ENCODE measurements around the gene ULK4. TPM values are rescaled to one million over a fixed set of nuclear protein-coding genes. Genes with fewer than 3 reads are reported as not detected.

The ULK4 gene
- total RNA-seq, 2 donors from 2014 or later, result 28.7 to 38.4 TPM

DNA sequence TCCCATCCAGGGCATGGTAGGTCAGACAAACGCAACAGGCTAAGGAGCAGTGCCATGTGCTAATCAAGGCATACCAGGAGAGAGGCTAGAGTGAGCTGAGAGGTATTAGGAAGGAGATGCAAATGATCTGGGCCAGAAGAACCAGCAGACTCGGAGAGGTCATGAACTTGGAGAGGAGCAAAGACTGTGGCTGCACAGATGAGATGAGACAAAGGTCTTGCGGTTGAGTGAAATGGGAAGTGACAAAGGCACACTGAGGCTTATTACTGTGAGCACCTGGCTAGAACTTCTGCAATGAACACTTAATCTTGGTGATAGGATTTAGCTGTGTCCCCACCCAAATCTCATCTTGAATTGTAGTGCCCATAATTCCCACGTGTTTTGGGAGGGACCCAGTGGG lies 380.2 kb downstream of the ULK4 start:
- ATAC-seq (ENCODE audit: insufficient number of reproducible peaks, low FRiP score, low read depth), result no peak
- TF ChIP-seq, protein P1, sequence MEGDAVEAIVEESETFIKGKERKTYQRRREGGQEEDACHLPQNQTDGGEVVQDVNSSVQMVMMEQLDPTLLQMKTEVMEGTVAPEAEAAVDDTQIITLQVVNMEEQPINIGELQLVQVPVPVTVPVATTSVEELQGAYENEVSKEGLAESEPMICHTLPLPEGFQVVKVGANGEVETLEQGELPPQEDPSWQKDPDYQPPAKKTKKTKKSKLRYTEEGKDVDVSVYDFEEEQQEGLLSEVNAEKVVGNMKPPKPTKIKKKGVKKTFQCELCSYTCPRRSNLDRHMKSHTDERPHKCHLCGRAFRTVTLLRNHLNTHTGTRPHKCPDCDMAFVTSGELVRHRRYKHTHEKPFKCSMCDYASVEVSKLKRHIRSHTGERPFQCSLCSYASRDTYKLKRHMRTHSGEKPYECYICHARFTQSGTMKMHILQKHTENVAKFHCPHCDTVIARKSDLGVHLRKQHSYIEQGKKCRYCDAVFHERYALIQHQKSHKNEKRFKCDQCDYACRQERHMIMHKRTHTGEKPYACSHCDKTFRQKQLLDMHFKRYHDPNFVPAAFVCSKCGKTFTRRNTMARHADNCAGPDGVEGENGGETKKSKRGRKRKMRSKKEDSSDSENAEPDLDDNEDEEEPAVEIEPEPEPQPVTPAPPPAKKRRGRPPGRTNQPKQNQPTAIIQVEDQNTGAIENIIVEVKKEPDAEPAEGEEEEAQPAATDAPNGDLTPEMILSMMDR (IDR thresholded peaks at IDR 0.05), result no peak
- H3K27me3 ChIP-seq (replicated peaks; ENCODE audit: insufficient read depth), result no peaks in the 10 kb centered on the region
- no peaks in the 10 kb centered on the region for H3K36me3 ChIP-seq
- H3K9me3 ChIP-seq, result no peaks in the 10 kb centered on the region
- H3K27ac ChIP-seq, result no peak overlapping the region
- no peak overlapping the region for H3K4me3 ChIP-seq
- DNase-seq (ENCODE audit: low spot score), result no peak
- H3K4me1 ChIP-seq (ENCODE audit: control insufficient read depth in 1 of 2, low read depth in 2 of 2), result no peaks in the 10 kb centered on the region

GRCh38 chr3:41580274-41580959 lies 381.5 kb downstream of the ULK4 start:
- ATAC-seq (ENCODE audit: insufficient number of reproducible peaks, low FRiP score, low read depth) (no peak), DNase-seq (ENCODE audit: low spot score) (no peak)

GRCh38 chr3:41579861-41580260 lies 382.0 kb downstream of the ULK4 start:
- no peak overlapping the region for H3K27ac ChIP-seq
- DNase-seq (ENCODE audit: low spot score) (no peak), ATAC-seq (ENCODE audit: insufficient number of reproducible peaks, low FRiP score, low read depth) (no peak)
- H3K36me3 ChIP-seq, result no peaks in the 10 kb centered on the region
- H3K9me3 ChIP-seq, result no peaks in the 10 kb centered on the region
- H3K4me1 ChIP-seq (ENCODE audit: control insufficient read depth in 1 of 2, low read depth in 2 of 2), result peaks cover 6 to 12% of the 10 kb centered on the region in 2 donors
- H3K27me3 ChIP-seq (replicated peaks; ENCODE audit: insufficient read depth), result no peaks in the 10 kb centered on the region
- TF ChIP-seq, protein P1 (IDR thresholded peaks at IDR 0.05), result no peak
- no peak overlapping the region for H3K4me3 ChIP-seq

More at GRCh38 chr3:41580274-41580959, 381.5 kb downstream of the ULK4 start:
- no peaks in the 10 kb centered on the region for H3K27me3 ChIP-seq (replicated peaks; ENCODE audit: insufficient read depth)
- no peaks in the 10 kb centered on the region for H3K36me3 ChIP-seq
- H3K9me3 ChIP-seq, result no peaks in the 10 kb centered on the region
- TF ChIP-seq, protein P1 (IDR thresholded peaks at IDR 0.05), result no peak
- H3K27ac ChIP-seq, result no peak overlapping the region
- H3K4me1 ChIP-seq (ENCODE audit: control insufficient read depth in 1 of 2, low read depth in 2 of 2), result peaks cover 6 to 9% of the 10 kb centered on the region in 2 donors
- H3K4me3 ChIP-seq, result no peak overlapping the region

DNA sequence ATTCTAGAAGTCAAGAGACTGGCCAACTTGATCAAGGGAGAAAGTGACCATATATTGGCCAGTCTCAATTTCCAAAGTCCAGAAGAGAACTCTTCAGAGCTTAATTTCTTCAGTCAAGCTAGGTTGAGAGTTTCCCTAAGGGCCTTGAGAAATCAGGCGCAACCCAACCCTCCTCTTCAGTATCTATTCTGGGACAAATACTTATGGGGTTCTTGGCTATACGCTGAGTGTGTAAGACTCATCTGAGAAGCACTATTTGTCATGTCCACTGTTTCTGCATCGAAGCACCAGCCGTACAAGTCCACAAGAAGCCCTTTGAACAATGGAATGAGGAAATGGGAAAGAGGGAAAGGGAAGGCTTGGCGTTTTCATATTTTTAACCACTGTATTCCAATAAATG lies 383.1 kb downstream of the ULK4 start:
- DNase-seq (ENCODE audit: low spot score) (no peak), ATAC-seq (ENCODE audit: insufficient number of reproducible peaks, low FRiP score, low read depth) (no peak)
- Histone ChIP-seq H3K27me3 (replicated peaks; ENCODE audit: insufficient read depth) (no peaks in the 10 kb centered on the region), H3K27ac (no peak overlapping the region), H3K36me3 (no peaks in the 10 kb centered on the region), H3K4me1 (ENCODE audit: control insufficient read depth in 1 of 2, low read depth in 2 of 2) (peaks cover 6 to 12% of the 10 kb centered on the region in 2 donors), H3K9me3 (no peaks in the 10 kb centered on the region), H3K4me3 (no peak overlapping the region)
- TF ChIP-seq, protein P1 (IDR thresholded peaks at IDR 0.05), result no peak

DNA sequence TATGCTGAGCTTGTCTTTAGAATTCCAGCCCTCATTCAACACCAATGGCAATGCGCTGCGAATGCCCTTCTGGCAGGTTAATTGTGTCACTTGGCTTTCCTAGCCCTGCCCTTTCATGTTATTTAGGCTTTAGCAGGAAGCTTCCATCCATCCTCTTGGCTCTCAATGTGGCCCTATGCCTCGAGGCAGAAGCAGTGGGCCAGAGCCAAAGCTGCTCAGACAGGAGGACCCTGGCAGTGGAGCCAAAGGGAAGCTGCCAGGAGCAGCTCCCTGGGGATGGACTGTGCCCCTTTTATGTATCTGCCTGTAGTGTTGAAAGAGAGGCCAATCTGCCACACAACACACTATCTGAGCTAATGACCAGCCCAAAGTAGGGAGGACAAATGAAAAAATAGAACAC lies 386.2 kb downstream of the ULK4 start:
- ATAC-seq (ENCODE audit: insufficient number of reproducible peaks, low FRiP score, low read depth) (no peak), DNase-seq (ENCODE audit: low spot score) (no peak)
- H3K36me3 ChIP-seq, result no peaks in the 10 kb centered on the region
- H3K9me3 ChIP-seq, result no peaks in the 10 kb centered on the region
- TF ChIP-seq, protein P1 (IDR thresholded peaks at IDR 0.05), result no peak
- no peaks in the 10 kb centered on the region for H3K27me3 ChIP-seq (replicated peaks; ENCODE audit: insufficient read depth)
- H3K4me3 ChIP-seq, result no peak overlapping the region
- peaks cover 6 to 12% of the 10 kb centered on the region in 2 donors for H3K4me1 ChIP-seq (ENCODE audit: control insufficient read depth in 1 of 2, low read depth in 2 of 2)
- H3K27ac ChIP-seq, result no peak overlapping the region
